HG03280 (cell line): ENCODE results near the gene CCR2.

ENCODE experiments used
- ATAC-seq: cut with Tn5 transposase; IDR thresholded peaks from one replicate; pipeline ENCODE4 v1.9.1; 2021; ENCODE audit warnings: mild to moderate bottlenecking, moderate library complexity; ENCODE audit not compliant: unreplicated experiment

The CCR2 gene

GRCh38 chr3:46354478-46354877, 567 bp downstream of the CCR2 start:
- ATAC-seq: no peak

GRCh38 chr3:46354984-46355383, 1.1 kb downstream of the CCR2 start:
- no peak for ATAC-seq

GRCh38 chr3:46356276-46356675, 2.4 kb downstream of the CCR2 start:
- no peak for ATAC-seq

- no peak for ATAC-seq
Measured at GRCh38 chr3:46356909-46357308, 3.0 kb downstream of the CCR2 start.

GRCh38 chr3:46358466-46358865, 4.6 kb downstream of the CCR2 start:
- no peak for ATAC-seq

- ATAC-seq: no peak
Measured at GRCh38 chr3:46359733-46360493, 6.0 kb downstream of the CCR2 start.

GRCh38 chr3:46360907-46361306, 7.0 kb downstream of the CCR2 start:
- ATAC-seq: no peak

GRCh38 chr3:46361408-46362283, 7.7 kb downstream of the CCR2 start:
- ATAC-seq: no peak

GRCh38 chr3:46365041-46365440, 11.1 kb downstream of the CCR2 start:
- ATAC-seq: no peak

- no peak for ATAC-seq
Measured at GRCh38 chr3:46365737-46366524, 12.0 kb downstream of the CCR2 start.

GRCh38 chr3:46367811-46368210, 13.9 kb downstream of the CCR2 start:
- no peak for ATAC-seq

- ATAC-seq: peak; percentile 61
Measured at GRCh38 chr3:46368569-46368968, 14.7 kb downstream of the CCR2 start.

- no peak for ATAC-seq
Measured at GRCh38 chr3:46369151-46369550, 15.2 kb downstream of the CCR2 start.

- ATAC-seq: peak; percentile 61
Measured at GRCh38 chr3:46369675-46370132, 15.8 kb downstream of the CCR2 start.

GRCh38 chr3:46370839-46371518, 17.1 kb downstream of the CCR2 start, which contains the start of gene CCR5:
Gene CCR5 (plus strand): TSS chr3:46370946. CDS start chr3:46372903, 1,957 bp downstream.
- ATAC-seq: no peak

- no peak for ATAC-seq
Measured at GRCh38 chr3:46371519-46372340, 17.8 kb downstream of the CCR2 start.

GRCh38 chr3:46372492-46373359, 18.8 kb downstream of the CCR2 start:
- no peak for ATAC-seq

GRCh38 chr3:46374755-46375154, 20.8 kb downstream of the CCR2 start:
- ATAC-seq: no peak

- ATAC-seq: no peak
Measured at GRCh38 chr3:46375218-46375617, 21.3 kb downstream of the CCR2 start.
